ENCODE results near the gene ARFGEF2.

- no peak for TF ChIP-seq POLR2A (IDR thresholded peaks at IDR 0.05)
- TF ChIP-seq CTCF (IDR thresholded peaks at IDR 0.05), result no peak
Measured at GRCh38 chr20:49045440-49046086, 124.1 kb downstream of the ARFGEF2 start.
